ENCODE measurements around the gene ELP5. TPM values are rescaled to one million over a fixed set of nuclear protein-coding genes. Genes with fewer than 3 reads are reported as not detected.
A peak's percentile ranks its signal among the peaks of the same experiment; 100 is the strongest.

ELP5 gene
- total RNA-seq, 1 donor from 2014 or later, result 38.2 TPM

DNA sequence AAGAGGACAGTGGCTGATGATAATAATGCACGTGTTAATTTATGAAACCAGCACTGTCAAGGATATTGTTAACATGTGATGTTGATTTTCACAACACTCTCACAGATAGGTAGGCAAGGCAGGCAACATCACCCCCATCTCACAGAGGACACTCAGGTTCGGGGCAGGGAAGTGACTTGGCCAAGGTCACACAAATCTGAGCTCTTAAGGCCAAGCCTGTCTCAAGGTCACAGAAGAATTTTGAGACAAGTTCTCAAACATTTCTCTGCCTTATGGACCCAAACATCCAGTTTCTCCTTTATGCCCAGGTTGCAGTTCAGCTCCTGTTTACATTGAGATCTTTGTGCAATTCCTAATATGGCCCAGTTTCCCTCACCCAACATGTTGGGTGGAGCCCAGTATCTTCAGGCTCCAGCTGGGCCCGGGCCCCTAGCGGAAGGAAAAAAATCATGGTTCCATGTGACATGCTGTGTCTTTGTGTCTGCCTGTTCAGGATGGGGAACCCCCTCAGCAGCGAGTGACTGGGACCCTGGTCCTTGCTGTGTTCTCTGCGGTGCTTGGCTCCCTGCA lies 30.8 kb downstream of the ELP5 start:
- DNase-seq (ENCODE audit: low read depth, low spot score), result no peak

DNA sequence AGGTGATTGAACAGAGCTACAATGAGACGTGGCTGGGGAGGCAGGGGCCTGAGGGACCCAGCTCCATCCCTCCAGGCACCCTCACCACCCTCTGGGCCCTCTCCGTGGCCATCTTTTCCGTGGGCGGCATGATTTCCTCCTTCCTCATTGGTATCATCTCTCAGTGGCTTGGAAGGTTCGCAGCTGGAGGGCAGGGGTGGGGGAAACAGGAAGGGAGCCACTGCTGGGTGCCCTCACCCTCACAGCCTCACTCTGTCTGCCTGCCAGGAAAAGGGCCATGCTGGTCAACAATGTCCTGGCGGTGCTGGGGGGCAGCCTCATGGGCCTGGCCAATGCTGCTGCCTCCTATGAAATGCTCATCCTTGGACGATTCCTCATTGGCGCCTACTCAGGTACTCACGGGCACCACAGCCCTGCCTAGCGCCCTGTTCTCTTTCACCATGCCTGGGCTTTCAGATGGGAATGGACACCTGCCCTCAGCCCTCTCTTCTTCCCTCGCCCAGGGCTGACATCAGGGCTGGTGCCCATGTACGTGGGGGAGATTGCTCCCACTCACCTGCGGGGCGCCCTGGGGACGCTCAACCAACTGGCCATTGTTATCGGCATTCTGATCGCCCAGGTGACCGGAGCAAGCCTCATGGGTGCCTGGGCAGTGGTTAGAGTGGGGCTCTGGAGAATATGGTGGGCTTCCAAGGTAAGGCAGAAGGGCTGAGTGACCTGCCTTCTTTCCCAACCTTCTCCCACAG lies 31.6 kb downstream of the ELP5 start:
- no peak for DNase-seq (ENCODE audit: low read depth, low spot score)

DNA sequence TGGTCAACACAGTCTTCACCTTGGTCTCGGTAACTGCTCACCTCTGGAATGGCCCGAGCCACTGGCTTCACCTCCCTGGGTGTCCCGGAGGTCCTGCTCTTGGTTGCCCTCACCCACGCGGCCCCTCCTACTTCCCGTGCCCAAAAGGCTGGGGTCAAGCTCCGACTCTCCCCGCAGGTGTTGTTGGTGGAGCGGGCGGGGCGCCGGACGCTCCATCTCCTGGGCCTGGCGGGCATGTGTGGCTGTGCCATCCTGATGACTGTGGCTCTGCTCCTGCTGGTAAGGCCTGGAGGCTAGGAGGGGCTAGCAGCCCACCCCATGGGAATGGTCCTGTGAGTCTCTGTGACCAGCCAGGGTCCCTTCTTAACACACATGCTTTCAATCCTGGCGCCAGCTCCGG lies 32.9 kb downstream of the ELP5 start:
- no peak for DNase-seq (ENCODE audit: low read depth, low spot score)

DNA sequence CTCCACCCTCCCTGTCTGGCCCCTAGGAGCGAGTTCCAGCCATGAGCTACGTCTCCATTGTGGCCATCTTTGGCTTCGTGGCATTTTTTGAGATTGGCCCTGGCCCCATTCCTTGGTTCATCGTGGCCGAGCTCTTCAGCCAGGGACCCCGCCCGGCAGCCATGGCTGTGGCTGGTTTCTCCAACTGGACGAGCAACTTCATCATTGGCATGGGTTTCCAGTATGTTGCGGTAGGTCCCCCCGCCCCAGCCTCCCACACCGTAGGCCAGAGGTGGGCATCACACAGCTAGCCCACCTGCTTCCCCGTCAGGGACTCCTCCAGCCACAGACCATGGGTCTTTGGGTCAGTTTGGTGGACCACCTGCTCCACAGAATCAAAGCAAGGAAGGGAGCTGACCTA lies 33.7 kb downstream of the ELP5 start:
- no peak for DNase-seq (ENCODE audit: low read depth, low spot score)

DNA sequence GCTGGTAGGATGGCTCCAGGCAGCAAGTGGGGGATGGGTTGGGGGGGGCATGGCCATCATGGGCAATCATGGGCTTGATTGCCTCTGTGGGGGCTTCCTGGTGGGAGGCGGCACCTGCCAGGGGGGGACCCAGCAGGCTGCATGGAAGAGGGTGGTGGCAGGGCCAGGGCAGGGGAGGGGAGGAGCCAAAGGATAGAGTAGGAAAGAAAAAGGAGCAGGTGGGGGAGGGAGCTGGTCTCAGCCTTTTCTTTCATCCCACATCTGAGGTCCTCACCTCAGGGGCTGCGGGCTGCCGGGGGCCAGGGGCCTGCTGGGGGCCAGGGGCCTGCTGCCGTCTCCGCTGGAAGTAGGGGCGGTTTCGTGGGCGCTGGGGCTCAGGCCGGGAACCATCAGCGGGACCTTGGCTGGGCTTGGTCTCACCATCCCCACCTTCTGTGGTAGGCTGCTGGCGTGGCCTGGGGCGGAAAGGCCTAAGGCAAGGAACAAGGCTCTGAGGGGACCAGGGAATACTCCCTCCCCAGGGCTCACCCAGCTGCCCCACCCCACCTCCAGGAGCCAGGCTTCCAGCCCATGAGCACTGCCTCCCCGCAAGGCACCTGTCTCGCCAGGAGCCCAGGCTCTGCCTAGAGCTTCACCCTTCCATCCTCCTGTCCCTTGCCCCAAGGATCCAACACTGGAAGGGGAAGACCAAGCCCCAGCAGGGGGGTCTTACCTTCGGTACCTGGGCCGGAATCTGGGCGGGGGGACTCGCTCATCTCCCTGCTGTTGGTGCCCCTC lies 37.4 kb downstream of the ELP5 start:
- no peak for DNase-seq (ENCODE audit: low read depth, low spot score)

DNA sequence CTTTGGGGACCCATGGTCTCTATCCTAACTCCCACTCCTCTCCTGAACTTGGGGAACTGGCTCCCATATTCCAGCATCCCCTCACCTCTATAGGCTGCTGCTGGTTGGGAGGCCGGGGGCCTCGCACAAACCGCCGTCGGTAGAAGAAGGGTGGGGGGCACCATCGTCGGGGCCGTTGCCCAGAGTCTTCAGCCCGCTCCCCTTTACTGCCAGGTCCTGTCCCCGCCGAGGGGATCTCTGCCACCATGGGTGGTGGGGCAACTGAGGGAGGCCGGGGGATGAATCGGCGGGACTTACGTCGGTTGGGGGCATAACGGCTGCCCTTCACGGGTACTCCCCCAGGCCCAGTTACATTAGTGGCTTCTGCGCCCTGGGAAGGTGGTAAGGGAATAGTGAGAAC lies 38.2 kb downstream of the ELP5 start:
- no peak for DNase-seq (ENCODE audit: low read depth, low spot score)

DNA sequence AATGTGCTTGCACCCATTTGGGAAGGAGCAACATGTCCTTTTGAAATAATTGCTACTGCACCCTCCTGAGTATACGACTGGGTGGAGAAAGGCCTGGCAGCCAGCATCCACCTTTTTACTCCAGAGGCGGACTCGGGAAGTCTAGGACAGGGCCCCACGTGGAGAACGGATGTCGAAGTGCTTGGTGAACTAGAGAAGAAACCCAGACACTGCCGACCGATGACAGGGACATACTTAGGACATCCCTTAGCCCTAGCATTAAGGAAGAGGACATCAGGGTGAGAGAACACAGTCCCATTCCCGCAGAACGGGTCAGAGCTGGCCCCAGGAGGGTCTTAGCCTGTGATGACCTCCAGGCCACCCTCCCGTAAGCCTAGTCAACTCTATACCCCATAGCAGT lies 38.7 kb downstream of the ELP5 start:
- no peak for DNase-seq (ENCODE audit: low read depth, low spot score)

DNA sequence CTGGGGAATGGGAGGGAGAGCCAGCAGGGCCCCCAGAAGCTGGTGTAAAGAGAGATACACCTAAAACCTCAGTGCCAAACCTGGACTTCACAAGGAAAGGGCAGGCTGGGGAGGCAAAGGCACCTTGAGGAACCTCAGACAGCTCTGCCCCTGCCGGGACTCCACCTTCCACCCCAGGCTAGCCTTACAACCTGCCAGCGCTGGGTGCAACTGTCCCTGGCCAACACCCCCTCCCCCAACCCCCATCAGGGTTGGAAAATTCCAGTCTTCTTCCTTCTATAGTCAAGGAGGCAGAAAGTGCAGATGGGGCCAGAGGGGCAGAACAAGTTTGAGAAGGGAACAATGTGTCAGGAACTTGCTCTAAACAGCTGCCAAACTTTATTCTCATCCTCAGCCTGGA lies 40.2 kb downstream of the ELP5 start:
- DNase-seq (ENCODE audit: low read depth, low spot score), result no peak

DNA sequence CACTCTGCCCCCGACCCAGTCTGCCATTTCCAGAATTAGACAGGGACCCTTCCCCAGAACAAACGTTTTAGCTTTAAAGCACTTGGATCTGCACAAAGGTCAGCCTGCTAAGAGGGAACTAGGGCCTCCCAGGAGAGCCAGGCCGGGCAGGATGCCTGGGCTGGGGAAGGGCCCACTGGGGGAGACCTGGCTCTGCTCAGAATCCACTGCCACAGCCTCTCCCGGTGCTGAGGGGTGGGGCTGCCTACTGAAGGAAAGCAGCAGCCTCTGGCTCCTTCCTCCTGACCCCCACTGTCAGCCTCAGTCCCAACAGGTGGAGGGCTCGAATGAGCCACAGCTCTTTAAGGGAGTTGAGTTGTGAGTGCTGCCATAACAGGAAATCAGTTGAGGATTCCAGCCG lies 40.7 kb downstream of the ELP5 start:
- no peak for DNase-seq (ENCODE audit: low read depth, low spot score)

DNA sequence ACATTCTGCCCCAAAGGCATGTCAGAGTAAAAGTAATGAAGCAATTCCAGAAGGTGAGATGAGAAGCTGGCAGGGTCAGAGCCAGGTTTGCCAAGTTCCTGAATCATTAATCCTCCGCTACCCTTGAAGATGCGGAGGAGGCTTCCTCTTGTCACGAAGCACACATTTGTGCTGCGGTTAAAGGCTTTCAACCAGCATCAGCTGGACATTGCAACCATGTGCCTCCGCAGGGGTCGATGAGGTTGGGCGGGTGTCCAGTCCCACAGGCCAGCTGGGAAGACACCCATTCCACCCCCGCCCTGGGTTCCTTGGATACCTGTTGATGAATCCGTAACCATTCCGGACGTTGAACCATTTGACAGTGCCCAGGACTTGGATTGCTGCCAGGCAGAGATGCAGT lies 41.1 kb downstream of the ELP5 start:
- DNase-seq (ENCODE audit: low read depth, low spot score), result no peak

DNA sequence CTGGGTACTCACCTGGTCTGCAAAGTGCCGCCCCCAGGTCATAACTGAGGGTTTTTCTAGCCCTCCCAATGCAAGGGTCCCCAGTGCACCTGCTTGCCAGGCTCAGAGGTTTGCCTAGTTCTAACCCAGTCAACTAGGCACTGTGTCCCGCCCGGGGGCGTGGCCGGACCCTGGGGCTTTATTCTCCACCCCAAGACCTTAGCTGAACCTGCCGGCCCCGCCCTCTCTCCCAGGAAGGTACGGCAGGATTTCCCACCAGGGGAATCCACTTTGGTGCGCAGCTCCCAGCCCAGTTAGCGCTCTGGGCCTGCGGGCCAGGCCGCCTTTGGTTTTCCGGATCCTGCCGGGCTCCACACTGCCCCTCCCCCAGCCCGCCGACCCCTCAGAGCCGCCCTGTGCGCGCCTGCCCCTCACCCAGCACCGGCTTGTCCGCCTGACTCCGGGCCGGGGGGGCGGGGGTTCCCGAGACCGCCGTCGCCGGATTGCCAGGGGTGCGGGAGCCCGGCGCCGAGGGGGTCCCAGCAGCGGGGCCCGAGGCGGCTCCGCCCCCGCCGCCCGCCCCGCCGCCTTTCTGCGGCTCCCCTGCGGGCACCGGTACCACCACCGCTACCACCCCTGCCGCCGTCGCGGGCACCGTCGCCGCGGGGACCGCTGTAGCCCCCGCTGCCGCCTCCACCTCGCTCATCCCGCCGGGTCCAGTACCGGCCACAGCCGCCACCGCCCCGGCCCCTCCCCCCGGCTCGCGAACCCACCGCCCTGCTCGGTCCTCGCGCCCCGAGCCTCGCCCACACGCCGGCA lies 42.0 kb downstream of the ELP5 start:
- DNase-seq (ENCODE audit: low read depth, low spot score), result no peak

DNA sequence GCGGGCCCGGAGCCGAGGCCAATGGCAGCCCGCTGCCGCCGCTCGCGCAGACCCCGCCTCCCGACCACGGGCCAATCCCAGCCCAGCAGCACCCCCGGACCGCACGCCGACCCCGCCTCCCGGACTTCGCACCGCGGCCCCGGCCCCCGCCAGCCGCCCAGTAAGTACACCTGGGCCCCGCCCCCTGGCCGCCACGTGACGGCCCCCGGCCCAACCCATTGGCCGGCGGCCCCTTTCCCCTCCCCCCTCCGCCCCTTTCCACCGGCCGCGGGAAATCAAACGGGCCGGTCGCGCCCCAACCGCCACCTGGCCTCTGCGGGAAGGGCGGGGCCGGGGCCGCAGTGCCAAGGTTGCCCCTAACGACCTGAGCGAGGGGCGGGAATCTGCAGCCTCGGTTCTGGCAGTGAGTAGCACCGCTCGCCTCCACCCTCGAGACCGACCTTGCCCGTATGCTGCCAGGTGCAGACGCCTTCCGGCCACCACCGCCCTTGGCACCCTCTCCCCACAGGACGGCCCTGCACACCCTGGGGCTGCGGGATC lies 42.7 kb downstream of the ELP5 start, which contains the start of gene YBX2:
TSS of gene YBX2 (minus strand) at position 26 of the 540 bp plus-strand sequence. CDS start 139 bp downstream, outside the sequence.
- DNase-seq (ENCODE audit: low read depth, low spot score), result no peak

DNA sequence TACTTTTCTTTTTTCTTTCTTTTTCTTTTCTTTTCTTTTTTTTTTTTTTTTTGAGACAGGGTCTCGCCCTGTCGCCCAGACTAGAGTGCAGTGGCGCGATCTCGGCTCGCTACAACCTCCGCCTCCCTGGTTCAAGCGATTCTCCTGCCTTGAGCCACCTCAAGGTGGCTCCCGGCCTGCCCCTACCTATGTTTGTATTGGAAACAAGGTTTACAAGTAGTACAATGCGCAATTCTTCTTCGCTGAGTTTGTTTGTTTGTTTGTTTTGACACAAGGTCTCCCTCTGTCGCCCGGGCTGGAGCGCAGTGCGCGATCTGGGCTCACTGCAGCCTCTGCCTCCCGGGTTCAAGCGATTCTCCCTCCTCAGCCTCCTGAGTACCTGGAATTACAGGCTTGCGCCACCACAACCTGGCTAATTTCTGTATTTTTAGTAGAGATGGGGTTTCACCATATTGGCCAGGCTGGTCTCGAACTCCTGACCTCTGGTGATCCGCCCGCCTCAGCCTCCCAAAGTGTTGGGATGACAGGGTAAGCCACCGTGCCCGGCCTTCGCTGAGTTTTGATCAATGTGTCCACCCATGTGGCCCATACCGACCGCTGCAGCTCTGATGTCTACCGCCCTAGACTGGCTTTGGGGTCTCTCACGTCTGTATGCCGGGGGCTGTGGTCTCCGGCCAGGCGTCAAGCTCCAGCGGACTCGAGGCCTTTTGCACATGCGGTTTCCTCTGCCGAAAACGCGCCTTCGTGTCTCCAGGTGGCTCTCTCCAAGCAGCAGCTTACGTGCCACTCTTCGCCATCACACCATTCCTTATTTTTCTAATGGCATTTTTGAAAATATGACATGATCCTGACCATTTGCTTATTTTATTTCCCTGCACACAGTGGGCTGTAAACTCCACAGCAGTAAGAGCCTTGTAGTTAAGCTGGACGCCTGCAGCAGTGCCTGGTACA lies 43.5 kb downstream of the ELP5 start:
- DNase-seq (ENCODE audit: low read depth, low spot score), result no peak

DNA sequence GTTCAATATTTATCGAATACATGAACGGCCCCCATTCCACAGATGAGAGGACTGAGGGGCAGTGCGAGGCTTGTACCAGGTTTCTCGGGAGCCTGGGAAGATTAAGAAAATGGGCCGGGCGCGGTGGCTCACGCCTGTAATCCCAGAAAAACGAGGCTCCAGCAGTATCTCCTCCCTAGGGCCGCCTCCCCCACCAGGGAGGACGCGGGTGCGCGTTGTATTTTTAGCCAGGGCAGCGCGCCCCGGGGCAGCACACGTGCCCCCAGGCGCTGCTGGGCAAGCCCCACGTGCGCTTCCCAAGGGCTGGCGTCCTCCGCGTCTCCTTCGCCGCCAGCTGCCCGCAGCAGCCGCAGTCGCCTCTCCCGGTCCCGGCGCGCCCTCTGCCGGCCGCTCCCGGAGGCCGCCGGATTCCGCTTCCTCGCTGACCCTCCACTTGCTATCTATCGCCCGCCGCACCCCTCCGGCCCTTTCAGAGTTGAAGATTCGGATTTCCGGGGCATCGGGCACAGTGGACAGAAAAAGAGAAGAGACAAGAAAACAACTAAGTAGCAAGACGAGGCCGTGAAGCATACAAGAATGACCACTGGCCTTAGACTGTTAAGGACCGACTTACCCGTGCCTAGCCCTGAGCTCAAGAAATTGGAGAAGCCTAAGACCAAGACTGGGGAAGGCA lies 44.3 kb downstream of the ELP5 start:
- peak; percentile 44 for DNase-seq (ENCODE audit: low read depth, low spot score)

DNA sequence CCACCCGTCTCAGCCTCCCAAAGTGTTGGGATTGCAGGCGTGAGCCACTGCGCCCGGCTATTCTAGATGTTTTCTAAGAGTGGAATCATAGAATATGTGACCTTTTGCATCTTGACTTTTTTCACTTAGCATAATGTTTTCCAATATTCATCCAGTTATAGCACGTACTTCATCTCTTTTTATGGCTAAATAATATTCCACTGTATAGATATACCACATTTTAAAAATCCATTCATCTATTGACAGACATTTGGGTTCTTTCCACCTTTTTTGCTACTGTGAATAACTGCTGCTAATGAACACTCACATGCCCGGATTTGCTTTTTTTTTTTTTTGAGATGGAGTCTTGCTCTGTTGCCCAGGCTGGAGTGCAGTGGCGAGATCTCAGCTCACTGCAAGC lies 52.2 kb downstream of the ELP5 start:
- DNase-seq (ENCODE audit: low read depth, low spot score), result no peak

DNA sequence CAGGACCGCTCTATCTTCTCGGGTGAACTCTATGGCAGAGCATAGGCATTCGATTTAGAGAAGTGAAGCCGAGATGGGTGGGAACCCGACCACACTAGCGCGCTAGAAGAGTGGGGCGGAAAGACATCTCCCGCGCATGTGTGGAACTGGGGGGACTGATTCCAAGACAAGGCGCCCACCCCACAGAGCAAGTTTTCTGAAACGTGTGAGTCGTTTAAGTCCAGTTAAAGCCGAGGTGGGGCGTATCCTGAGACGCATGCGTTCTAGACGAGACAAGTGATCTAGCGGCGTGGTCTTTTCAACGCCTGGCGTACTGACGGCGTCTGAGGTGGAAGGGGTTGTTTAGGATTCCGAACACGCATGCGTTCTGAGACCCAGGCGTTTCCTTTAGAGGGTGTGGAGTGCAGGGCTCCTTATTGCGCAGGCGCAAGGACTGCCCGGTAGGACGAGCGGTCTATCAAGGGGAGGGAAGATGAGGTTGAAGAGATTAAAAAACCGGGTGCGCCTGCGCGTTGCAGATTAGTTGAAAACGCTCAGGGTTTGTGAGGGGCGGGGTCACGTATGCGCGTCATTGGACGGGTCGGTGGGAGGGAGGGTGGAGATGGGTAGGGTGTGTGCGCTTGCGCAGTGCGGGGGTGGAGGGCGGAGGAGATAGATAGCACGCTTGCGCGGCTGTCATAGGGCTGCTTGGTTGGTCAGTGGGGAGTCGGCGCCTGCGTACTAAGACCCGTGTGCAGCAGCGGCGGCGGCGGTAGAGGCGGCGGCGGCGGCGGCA lies 55.1 kb downstream of the ELP5 start, which contains the start of gene EIF5A:
TSS of gene EIF5A (plus strand) at position 718 of the 775 bp plus-strand sequence. CDS start 2,008 bp downstream, outside the sequence.
- peak; percentile 99 for DNase-seq (ENCODE audit: low read depth, low spot score)

DNA sequence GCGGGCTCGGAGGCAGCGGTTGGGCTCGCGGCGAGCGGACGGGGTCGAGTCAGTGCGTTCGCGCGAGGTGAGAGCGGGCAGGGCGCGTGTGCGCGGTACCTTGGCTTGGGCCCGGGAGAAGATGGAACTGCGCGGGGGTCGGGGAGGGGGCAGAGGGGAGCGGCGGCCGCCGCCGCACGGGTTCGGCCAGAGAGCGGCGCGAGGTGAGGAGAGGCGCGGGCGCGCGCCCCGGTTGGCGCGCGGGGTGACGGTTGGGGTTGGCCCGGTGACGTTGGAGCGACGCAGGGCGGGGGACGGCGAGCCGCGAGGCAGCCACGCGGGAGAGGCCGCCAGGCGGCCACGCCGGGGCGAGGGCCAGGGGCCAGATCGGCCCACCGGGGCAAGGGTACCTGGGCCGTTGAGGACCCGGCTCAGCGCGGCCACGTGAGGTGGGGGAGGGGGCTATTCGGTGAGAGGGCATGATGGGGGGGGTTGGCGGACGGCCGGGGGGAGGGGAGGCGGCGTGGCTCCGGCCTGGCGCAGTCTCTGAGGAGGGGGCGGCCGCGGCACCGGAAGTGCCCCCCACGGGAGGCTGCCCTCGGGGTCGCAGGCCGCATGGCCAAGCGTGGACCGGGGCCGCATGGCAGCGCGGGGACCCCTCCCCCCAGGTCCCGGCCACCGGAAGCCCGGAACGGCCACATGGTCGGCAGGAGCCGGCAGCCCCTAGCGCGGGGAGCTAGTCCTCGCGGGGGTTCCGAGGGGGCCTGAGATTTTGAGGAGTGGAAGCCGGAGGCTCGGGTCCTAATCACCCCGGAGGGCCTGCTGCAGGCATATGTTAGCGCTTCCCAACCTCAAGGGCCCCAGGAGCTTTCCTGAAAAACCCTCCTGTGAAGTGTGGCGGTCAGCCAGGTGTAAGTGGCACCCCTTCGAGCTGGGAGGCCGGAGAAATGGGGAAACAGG lies 55.9 kb downstream of the ELP5 start:
- DNase-seq (ENCODE audit: low read depth, low spot score), result no peak

All from pulmonary artery endothelial cell (primary cell).